ENCODE measurements around the gene RASGRP4.
A peak's percentile ranks its signal among the peaks of the same experiment; 100 is the strongest.
"Not testable (repeated sequence)": the region's sequence is repeated elsewhere in the genome, so short reads cannot be mapped to it uniquely, and the experiment has no call there.

The RASGRP4 gene

DNA sequence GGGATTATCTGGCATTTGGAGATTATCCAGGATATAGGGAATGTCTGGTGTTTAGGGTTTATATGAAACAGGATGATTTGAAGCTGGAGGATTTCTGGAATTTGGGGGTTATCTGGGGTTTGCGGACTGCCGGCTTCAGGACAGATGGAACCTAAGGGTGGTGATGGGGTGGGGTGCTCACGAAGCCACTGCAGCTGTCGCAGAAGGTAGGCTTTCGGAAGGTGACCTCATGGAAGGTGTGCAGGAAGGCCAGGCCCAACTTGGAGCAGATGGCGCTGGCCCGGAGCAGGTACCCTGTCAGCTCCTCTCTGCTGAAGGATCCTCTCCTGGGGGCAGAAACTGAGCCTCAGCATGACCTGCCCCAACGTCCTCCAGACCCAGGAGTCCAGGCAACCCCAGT, 13.5 kb downstream of the RASGRP4 start:
- peak overlapping the region in 1 of 2 donors; percentile 41 for H3K4me3 ChIP-seq (ENCODE audit: low read length in 2 of 2)
- no peaks in the 10 kb centered on the region for H3K79me1 ChIP-seq (ENCODE audit: low read depth, low read length)
- WGBS, 2 donors (ENCODE audit: extremely low coverage in 2 of 2, insufficient read length in 2 of 2, insufficient replicate concordance in 1 of 2): no CpG with 5 or more reads among the region's 8 CpGs
- no peak overlapping the region for H2BK15ac ChIP-seq (ENCODE audit: low read length)
- no peak overlapping the region for H3K27ac ChIP-seq (replicated peaks; ENCODE audit: low read length)
- H3K9me3 ChIP-seq (replicated peaks in 1 of 2; ENCODE audit: control insufficient read depth in 2 of 2, insufficient read depth in 1 of 2, low read depth in 1 of 2, low read length in 2 of 2): no peaks in the 10 kb centered on the region
- no peak overlapping the region for H2AFZ ChIP-seq (ENCODE audit: low read length)
- no peak overlapping the region for H2BK12ac ChIP-seq (ENCODE audit: low read length)
- H3K36me3 ChIP-seq (replicated peaks in 1 of 2; ENCODE audit: control insufficient read depth in 2 of 2, insufficient read depth in 2 of 2, low read length in 2 of 2): no peaks in the 10 kb centered on the region
- no peak overlapping the region for H2BK120ac ChIP-seq (ENCODE audit: low read depth, low read length)
- H2AK5ac ChIP-seq (ENCODE audit: low read depth, low read length): peak overlapping the region; percentile 86
- H2BK5ac ChIP-seq (ENCODE audit: low read length): peak overlapping the region; percentile 53
- peak overlapping the region; percentile 89 for H3K23ac ChIP-seq (ENCODE audit: low read depth, low read length, poor library complexity)
- no peak overlapping the region for H3K14ac ChIP-seq (ENCODE audit: low read length)
- peaks cover 0 to 11% (median 2%) of the 10 kb centered on the region in 3 experiments for H3K27me3 ChIP-seq (ENCODE audit: control insufficient read depth in 3 of 3, insufficient read depth in 3 of 3, low read depth in 1 of 3, low read length in 3 of 3)
- no peak overlapping the region for H4K8ac ChIP-seq (ENCODE audit: low read depth, low read length)
- H3K4me2 ChIP-seq (ENCODE audit: insufficient read depth, low read length, poor library complexity, severe bottlenecking): no peak overlapping the region
- H3K4me1 ChIP-seq (ENCODE audit: control insufficient read depth in 2 of 2, insufficient read depth in 1 of 2, low read depth in 1 of 2, low read length in 2 of 2): peaks cover 0 to under 1% of the 10 kb centered on the region in 2 donors
- H4K91ac ChIP-seq (ENCODE audit: low read depth, low read length, poor library complexity): no peak overlapping the region
- no peak overlapping the region for H3K18ac ChIP-seq (ENCODE audit: low read length)
- no peak overlapping the region for H3K9ac ChIP-seq (ENCODE audit: low read depth, low read length, poor library complexity)
- no peak overlapping the region for H3K4ac ChIP-seq (ENCODE audit: low read length)
- DNase-seq (ENCODE audit: low spot score): no peak

DNA sequence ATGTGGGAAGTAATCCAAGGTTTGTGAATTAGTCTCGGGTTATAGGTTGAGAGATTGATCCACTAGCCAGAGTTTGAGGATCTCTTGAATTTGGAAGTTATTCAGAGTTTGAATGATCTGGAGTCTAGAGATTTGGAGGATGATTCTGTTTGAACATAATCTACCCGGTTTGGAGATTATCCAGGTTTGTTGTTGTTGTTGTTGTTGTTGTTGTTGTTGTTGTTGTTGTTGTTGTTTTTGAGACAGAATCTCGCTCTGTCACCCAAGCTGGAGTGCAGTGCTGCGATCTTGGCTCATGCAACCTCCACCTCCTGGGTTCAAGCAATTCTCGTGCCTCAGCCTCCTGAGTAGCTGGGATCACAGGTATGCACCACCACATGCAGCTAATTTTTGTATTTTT, 14.1 kb downstream of the RASGRP4 start:
- not testable (repeated sequence) for H2BK15ac ChIP-seq (ENCODE audit: low read length); H3K4me2 ChIP-seq (ENCODE audit: insufficient read depth, low read length, poor library complexity, severe bottlenecking); H3K36me3 ChIP-seq (replicated peaks in 1 of 2; ENCODE audit: control insufficient read depth in 2 of 2, insufficient read depth in 2 of 2, low read length in 2 of 2); H2AFZ ChIP-seq (ENCODE audit: low read length); H3K27ac ChIP-seq (replicated peaks; ENCODE audit: low read length); H2AK5ac ChIP-seq (ENCODE audit: low read depth, low read length); DNase-seq (ENCODE audit: low spot score); H3K79me1 ChIP-seq (ENCODE audit: low read depth, low read length); H3K4me1 ChIP-seq (ENCODE audit: control insufficient read depth in 2 of 2, insufficient read depth in 1 of 2, low read depth in 1 of 2, low read length in 2 of 2); H3K9me3 ChIP-seq (replicated peaks in 1 of 2; ENCODE audit: control insufficient read depth in 2 of 2, insufficient read depth in 1 of 2, low read depth in 1 of 2, low read length in 2 of 2); H3K18ac ChIP-seq (ENCODE audit: low read length); H2BK5ac ChIP-seq (ENCODE audit: low read length); H3K4me3 ChIP-seq (ENCODE audit: low read length in 2 of 2); H3K14ac ChIP-seq (ENCODE audit: low read length); H3K4ac ChIP-seq (ENCODE audit: low read length); H3K9ac ChIP-seq (ENCODE audit: low read depth, low read length, poor library complexity); H3K27me3 ChIP-seq (ENCODE audit: control insufficient read depth in 3 of 3, insufficient read depth in 3 of 3, low read depth in 1 of 3, low read length in 3 of 3); H2BK12ac ChIP-seq (ENCODE audit: low read length); H2BK120ac ChIP-seq (ENCODE audit: low read depth, low read length); H4K91ac ChIP-seq (ENCODE audit: low read depth, low read length, poor library complexity); H4K8ac ChIP-seq (ENCODE audit: low read depth, low read length); H3K23ac ChIP-seq (ENCODE audit: low read depth, low read length, poor library complexity)
- WGBS, 2 donors (ENCODE audit: extremely low coverage in 2 of 2, insufficient read length in 2 of 2, insufficient replicate concordance in 1 of 2): no CpG with 5 or more reads among the region's 5 CpGs

DNA sequence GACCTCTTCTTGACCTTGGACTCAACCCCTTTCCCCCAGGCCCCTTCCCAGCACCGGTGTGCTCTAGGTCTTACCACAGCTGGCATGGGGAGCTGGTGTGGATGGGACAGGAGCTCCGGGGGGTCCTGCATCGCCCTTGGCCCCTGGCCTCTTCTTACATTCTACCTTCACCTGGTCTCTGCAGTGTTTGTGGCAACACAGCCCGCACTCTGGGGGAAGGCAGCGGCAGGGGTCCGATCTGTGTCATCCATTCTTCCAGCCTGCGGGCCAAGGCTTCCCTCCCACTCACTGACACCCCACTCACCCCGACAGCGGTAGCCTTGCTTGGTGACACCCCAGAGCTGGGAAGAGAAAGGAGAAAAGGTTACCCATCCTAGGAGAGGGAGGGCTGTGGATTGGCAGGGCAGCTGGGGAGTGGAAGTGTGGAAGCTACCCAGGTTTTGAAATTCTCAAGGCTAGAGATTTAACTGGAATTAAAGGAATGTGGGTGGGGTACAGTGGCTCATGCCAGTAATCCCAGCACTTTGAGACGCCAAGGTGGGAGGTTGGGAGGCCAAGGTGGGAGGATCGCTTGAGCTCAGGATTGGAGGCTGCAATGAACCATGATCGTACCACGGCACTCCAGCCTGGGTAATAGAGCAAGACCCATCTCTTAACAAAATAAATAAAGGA, 14.8 kb downstream of the RASGRP4 start:
- Histone ChIP-seq H3K27me3 (ENCODE audit: control insufficient read depth in 3 of 3, insufficient read depth in 3 of 3, low read depth in 1 of 3, low read length in 3 of 3) (no peaks in the 10 kb centered on the region), H3K79me1 (ENCODE audit: low read depth, low read length) (no peaks in the 10 kb centered on the region)

GRCh38 chr19:38410407-38410806, 15.6 kb downstream of the RASGRP4 start:
- DNase-seq (ENCODE audit: low spot score); H2AK5ac ChIP-seq (ENCODE audit: low read depth, low read length); H3K79me1 ChIP-seq (ENCODE audit: low read depth, low read length); H3K23ac ChIP-seq (ENCODE audit: low read depth, low read length, poor library complexity); H3K27ac ChIP-seq (replicated peaks; ENCODE audit: low read length); H3K4me3 ChIP-seq (ENCODE audit: low read length in 2 of 2); H4K91ac ChIP-seq (ENCODE audit: low read depth, low read length, poor library complexity); H3K4me2 ChIP-seq (ENCODE audit: insufficient read depth, low read length, poor library complexity, severe bottlenecking); H3K4me1 ChIP-seq (ENCODE audit: control insufficient read depth in 2 of 2, insufficient read depth in 1 of 2, low read depth in 1 of 2, low read length in 2 of 2); H2AFZ ChIP-seq (ENCODE audit: low read length); H3K27me3 ChIP-seq (ENCODE audit: control insufficient read depth in 3 of 3, insufficient read depth in 3 of 3, low read depth in 1 of 3, low read length in 3 of 3); H3K9ac ChIP-seq (ENCODE audit: low read depth, low read length, poor library complexity); H3K36me3 ChIP-seq (replicated peaks in 1 of 2; ENCODE audit: control insufficient read depth in 2 of 2, insufficient read depth in 2 of 2, low read length in 2 of 2); H3K9me3 ChIP-seq (replicated peaks in 1 of 2; ENCODE audit: control insufficient read depth in 2 of 2, insufficient read depth in 1 of 2, low read depth in 1 of 2, low read length in 2 of 2); H3K14ac ChIP-seq (ENCODE audit: low read length); H2BK15ac ChIP-seq (ENCODE audit: low read length); H2BK120ac ChIP-seq (ENCODE audit: low read depth, low read length); H3K4ac ChIP-seq (ENCODE audit: low read length); H3K18ac ChIP-seq (ENCODE audit: low read length); H4K8ac ChIP-seq (ENCODE audit: low read depth, low read length); H2BK12ac ChIP-seq (ENCODE audit: low read length); H2BK5ac ChIP-seq (ENCODE audit: low read length): not testable (repeated sequence)
- WGBS, 2 donors (ENCODE audit: extremely low coverage in 2 of 2, insufficient read length in 2 of 2, insufficient replicate concordance in 1 of 2): no CpG with 5 or more reads among the region's 6 CpGs

More for the DNA sequence above, 14.8 kb downstream of the RASGRP4 start:
- Histone ChIP-seq H3K36me3 (replicated peaks in 1 of 2; ENCODE audit: control insufficient read depth in 2 of 2, insufficient read depth in 2 of 2, low read length in 2 of 2) (peaks cover 0 to 6% of the 10 kb centered on the region in 2 donors), H2AFZ (ENCODE audit: low read length) (no peak overlapping the region), H3K4ac (ENCODE audit: low read length) (no peak overlapping the region), H4K8ac (ENCODE audit: low read depth, low read length) (no peak overlapping the region), H3K4me1 (ENCODE audit: control insufficient read depth in 2 of 2, insufficient read depth in 1 of 2, low read depth in 1 of 2, low read length in 2 of 2) (no peaks in the 10 kb centered on the region), H2BK120ac (ENCODE audit: low read depth, low read length) (no peak overlapping the region), H2AK5ac (ENCODE audit: low read depth, low read length) (peak overlapping the region; percentile 9), H4K91ac (ENCODE audit: low read depth, low read length, poor library complexity) (no peak overlapping the region), H3K27ac (replicated peaks; ENCODE audit: low read length) (no peak overlapping the region), H2BK15ac (ENCODE audit: low read length) (peak overlapping the region; percentile 7), H2BK5ac (ENCODE audit: low read length) (no peak overlapping the region), H3K9me3 (replicated peaks in 1 of 2; ENCODE audit: control insufficient read depth in 2 of 2, insufficient read depth in 1 of 2, low read depth in 1 of 2, low read length in 2 of 2) (no peaks in the 10 kb centered on the region), H2BK12ac (ENCODE audit: low read length) (no peak overlapping the region), H3K14ac (ENCODE audit: low read length) (no peak overlapping the region), H3K4me2 (ENCODE audit: insufficient read depth, low read length, poor library complexity, severe bottlenecking) (no peak overlapping the region), H3K9ac (ENCODE audit: low read depth, low read length, poor library complexity) (no peak overlapping the region), H3K23ac (ENCODE audit: low read depth, low read length, poor library complexity) (peak overlapping the region; percentile 29), H3K4me3 (ENCODE audit: low read length in 2 of 2) (no peak overlapping the region), H3K18ac (ENCODE audit: low read length) (no peak overlapping the region)
- DNase-seq (ENCODE audit: low spot score): no peak
- WGBS, 2 donors (ENCODE audit: extremely low coverage in 2 of 2, insufficient read length in 2 of 2, insufficient replicate concordance in 1 of 2): no CpG with 5 or more reads among the region's 13 CpGs

Measured in neuronal stem cell (in vitro differentiated cells).